NCI-H2196 (cell line): Measurements from ENCODE around the gene TGIF2LX.
"Not testable (repeated sequence)": the region's sequence is repeated elsewhere in the genome, so short reads cannot be mapped to it uniquely, and the experiment has no call there.

Experiments used
- DNase-seq: peaks from one replicate; lab custom pipeline; 2025; ENCODE audit not compliant: unreplicated experiment; lab: John Stamatoyannopoulos, UW

The TGIF2LX gene

GRCh38 chrX:89921665-89922064 lies at the start of gene TGIF2LX:
TGIF2LX (plus strand) TSS chrX:89921908; CDS start chrX:89922086, 178 bp downstream.
- DNase-seq = not testable (repeated sequence)

DNA sequence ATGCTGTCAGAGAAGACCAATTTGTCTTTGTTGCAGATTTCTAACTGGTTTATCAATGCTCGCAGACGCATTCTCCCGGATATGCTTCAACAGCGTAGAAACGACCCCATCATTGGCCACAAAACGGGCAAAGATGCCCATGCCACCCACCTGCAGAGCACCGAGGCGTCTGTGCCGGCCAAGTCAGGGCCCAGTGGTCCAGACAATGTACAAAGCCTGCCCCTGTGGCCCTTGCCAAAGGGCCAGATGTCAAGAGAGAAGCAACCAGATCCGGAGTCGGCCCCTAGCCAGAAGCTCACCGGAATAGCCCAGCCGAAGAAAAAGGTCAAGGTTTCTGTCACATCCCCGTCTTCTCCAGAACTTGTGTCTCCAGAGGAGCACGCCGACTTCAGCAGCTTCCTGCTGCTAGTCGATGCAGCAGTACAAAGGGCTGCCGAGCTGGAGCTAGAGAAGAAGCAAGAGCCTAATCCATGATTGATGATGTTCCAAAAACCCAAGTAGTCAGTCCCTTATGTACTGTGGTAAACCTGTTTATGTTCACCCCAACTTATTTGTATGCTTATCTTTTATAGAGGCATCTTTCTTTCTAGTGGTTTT lies 728 bp downstream of the TGIF2LX start:
- DNase-seq = not testable (repeated sequence)

GRCh38 chrX:89943077-89943476 lies 21.4 kb downstream of the TGIF2LX start:
- DNase-seq = not testable (repeated sequence)

- DNase-seq = not testable (repeated sequence)
Measured at GRCh38 chrX:89965588-89965987, 43.9 kb downstream of the TGIF2LX start.
